GM12873 (cell line): ENCODE data around the gene SUCLG1.

Experiments used
- CTCF ChIP-seq: IDR thresholded peaks from 2 replicates; pipeline ENCODE4 v1.5.1; 2012; ENCODE audit warnings: low read depth, mild to moderate bottlenecking, moderate library complexity, low read length, control low read depth; ENCODE audit not compliant: insufficient read depth; ENCODE audit errors: missing control alignments

The SUCLG1 gene

GRCh38 chr2:84441036-84441435, 18.0 kb downstream of the SUCLG1 start:
- TF ChIP-seq CTCF: no peak

GRCh38 chr2:84435345-84436025, 23.6 kb downstream of the SUCLG1 start:
- TF ChIP-seq CTCF: no peak

GRCh38 chr2:84429328-84429727, 29.8 kb downstream of the SUCLG1 start:
- TF ChIP-seq CTCF: no peak

GRCh38 chr2:84427235-84428138, 31.6 kb downstream of the SUCLG1 start:
- no peak for TF ChIP-seq CTCF

GRCh38 chr2:84425310-84425709, 33.8 kb downstream of the SUCLG1 start:
- TF ChIP-seq CTCF: no peak

GRCh38 chr2:84424152-84424551, 34.9 kb downstream of the SUCLG1 start:
- TF ChIP-seq CTCF: peak; percentile 42

GRCh38 chr2:84421791-84422190, 37.3 kb downstream of the SUCLG1 start:
- no peak for TF ChIP-seq CTCF
